GM19043 (cell line): Measurements from ENCODE around the gene HRK.

Experiments used
- ATAC-seq: cut with Tn5 transposase; IDR thresholded peaks from one replicate; pipeline ENCODE4 v1.9.1; 2021; ENCODE audit warnings: low read depth; ENCODE audit not compliant: unreplicated experiment

The HRK gene

GRCh38 chr12:116881325-116881876, at the start of gene HRK:
HRK (minus strand) TSS chr12:116881441; CDS start chr12:116881307, 134 bp downstream.
- ATAC-seq = no peak

- ATAC-seq = no peak
Observed at GRCh38 chr12:116929885-116930284, 48.6 kb upstream of the HRK start.

DNA sequence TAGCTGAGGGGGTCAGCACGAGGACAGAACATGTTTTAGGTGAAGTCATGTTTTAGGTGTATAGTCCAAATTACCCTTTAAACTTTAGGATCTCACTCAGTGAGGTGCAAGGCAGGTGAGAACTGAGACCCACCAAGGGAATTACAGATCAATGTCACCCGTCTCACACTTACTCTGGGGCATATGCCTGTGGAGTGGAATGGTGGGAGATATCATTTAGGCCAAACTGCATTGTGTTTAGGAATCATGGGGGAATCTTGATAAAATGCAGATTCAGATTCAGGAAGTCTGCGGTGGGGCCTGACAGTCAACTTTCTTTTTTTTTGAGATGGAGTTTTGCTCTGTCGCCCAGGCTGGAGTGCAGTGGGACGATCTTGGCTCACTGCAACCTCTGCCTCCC, 47.3 kb upstream of the HRK start:
- ATAC-seq = no peak

GRCh38 chr12:116927244-116927940, 46.2 kb upstream of the HRK start:
- no peak for ATAC-seq

GRCh38 chr12:116926283-116927243, 45.3 kb upstream of the HRK start:
- no peak for ATAC-seq

DNA sequence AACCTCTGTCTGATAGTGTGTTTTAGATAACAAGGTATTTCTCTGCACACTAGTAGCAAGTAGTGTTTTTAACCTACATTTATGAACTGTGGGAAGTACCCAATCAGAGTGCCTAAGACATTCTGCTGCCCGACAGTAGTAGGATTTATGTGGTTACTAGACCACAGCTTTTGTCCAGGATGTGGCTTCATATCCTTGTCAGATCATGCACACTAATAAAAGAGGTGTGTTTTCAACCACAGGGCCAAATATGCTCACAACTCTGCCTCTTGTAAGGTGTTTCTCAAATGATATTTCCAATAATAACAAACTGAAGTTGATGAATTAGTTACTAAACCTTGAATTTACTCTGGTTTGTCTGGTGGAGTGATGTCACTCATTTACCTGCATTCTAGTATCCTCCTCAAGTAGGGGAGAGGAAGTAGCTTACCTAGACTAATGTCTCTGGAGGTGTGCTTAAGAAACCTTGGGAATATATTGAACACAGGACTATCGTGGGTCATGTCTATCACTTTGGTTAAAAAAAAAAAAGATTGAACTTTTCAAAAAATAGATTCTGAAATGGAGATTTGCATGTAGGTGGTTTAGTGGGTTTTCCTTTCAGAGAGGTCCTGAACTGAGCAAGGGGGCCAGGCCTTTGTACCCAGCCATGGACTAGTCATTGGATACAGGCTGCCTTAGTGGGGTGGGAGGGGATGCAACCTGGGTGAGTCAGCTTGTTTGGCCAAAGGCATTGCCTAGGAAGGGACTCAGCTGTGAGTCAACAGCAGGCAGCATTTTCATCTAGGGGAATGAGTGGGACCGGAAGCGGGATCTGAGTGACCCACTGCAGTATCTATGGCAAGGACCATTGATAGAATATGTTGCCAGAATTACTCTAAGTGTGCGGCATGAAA, 43.6 kb upstream of the HRK start:
- ATAC-seq = peak; percentile 79

GRCh38 chr12:116922194-116922897, 41.1 kb upstream of the HRK start:
- ATAC-seq = peak; percentile 46

GRCh38 chr12:116920939-116921338, 39.7 kb upstream of the HRK start:
- ATAC-seq = no peak

DNA sequence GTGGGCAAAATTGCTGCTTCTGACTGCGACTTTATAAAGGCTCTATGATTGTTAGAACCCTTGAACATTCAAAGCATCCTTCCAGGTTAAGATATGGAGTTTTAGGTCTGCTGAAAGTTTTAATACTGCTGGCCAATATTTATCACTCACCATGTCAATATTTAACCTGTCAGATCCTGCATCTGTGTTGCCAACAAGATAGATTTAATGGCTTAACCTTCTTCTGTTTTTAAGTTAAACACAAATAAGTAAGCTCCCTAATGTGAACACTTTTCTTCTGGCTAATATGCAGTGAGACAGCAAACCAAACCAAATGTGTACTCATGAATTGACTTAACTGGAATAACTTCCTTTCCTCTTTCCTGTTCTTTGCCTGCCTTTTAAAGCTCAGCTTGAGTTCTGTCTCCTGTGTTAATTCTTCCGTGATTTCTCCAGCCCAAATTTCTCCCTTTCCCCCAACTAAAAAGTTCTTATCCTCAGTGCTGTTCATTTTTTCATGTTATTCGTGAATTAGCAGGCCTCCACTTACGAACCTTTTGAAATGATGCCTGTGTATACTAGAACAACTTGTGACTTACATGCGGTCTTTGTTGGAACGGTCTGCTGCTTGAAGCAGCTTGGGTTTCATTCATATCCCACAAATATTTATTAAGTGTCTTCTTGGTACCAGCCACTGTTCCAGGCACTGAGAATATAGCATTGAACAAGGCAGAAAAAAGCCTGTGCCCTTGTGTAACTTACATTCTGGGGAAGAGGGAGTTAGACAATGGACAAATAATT, 38.7 kb upstream of the HRK start:
- no peak for ATAC-seq

- no peak for ATAC-seq
Observed at GRCh38 chr12:116919247-116919661, 38.0 kb upstream of the HRK start.

- ATAC-seq = no peak
Observed at GRCh38 chr12:116918464-116918863, 37.2 kb upstream of the HRK start.

DNA sequence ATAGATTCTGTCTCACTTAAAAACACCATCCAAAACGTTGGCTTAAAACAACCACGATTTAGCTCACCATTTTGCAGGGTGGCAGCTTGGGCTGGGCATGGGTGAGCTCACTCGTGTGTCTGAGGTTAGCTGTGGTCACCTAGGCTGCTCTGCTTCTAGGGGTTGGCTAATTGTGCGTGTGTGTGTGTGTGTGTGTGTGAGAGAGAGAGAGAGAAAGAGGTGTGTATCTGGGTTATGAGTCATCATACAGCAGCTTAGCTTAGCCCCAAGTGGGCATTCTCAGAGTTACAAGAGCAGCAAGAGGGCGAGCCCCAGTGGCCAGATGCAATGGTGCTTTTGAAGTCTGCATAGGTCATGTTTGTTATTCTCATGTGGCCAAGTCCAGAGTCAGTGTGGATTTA, 35.5 kb upstream of the HRK start:
- peak; percentile 88 for ATAC-seq

- ATAC-seq = no peak
Observed at GRCh38 chr12:116916122-116916521, 34.9 kb upstream of the HRK start.

- no peak for ATAC-seq
Observed at GRCh38 chr12:116915326-116915725, 34.1 kb upstream of the HRK start.

DNA sequence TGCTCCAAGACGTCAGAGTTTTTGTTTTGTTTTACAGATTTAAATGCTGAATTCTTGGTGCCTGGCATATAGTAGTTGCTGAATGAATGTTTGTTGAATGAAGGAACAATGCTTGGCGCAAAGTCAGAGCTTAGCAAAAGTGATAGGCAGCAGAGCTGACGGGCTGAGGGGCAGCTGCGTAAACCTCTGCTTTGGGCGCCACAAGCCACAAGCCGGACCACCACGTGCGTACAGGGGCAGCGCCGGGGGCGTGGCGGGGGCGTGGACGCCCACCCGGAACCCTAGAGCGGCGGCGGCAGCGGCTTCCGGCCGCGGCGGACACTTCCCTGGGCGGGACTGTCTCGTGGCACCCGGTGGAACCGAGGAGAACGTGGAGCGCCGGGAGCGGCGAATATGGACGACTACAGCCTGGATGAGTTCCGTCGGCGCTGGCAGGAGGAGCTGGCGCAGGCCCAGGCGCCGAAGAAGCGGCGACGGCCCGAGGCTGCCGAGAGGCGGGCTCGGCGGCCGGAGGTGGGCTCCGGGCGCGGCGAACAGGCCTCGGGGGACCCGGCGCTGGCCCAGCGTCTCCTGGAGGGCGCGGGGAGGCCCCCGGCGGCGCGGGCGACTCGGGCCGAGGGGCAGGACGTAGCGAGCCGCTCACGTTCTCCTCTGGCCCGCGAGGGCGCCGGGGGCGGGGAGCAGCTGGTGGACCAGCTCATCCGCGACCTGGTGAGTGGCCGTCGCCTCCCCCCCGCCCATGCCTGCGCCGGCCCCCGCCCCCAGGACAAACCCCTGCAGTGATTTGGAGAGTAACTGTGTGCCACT, 29.6 kb upstream of the HRK start, which contains the start of gene FBXW8:
Gene FBXW8 (plus strand): TSS at position 306 of the 807 bp plus-strand sequence. CDS start 88 bp downstream, at position 394.
- ATAC-seq = peak; percentile 91

DNA sequence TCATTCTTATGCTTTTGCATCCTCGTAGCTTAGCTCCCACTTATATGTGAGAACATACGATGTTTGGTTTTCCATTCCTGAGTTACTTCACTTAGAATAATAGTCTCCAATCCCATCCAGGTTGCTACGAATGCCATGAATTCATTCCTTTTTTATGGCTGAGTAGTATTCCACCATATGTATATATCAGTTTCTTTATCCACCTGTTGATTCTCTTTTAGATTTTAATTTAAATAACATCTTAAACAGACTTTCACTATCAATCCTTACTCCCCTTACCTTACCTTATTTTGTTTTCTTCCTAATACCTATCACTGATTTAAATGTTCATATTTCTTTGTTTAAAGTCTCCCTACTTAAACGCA, 29.0 kb upstream of the HRK start:
- no peak for ATAC-seq

DNA sequence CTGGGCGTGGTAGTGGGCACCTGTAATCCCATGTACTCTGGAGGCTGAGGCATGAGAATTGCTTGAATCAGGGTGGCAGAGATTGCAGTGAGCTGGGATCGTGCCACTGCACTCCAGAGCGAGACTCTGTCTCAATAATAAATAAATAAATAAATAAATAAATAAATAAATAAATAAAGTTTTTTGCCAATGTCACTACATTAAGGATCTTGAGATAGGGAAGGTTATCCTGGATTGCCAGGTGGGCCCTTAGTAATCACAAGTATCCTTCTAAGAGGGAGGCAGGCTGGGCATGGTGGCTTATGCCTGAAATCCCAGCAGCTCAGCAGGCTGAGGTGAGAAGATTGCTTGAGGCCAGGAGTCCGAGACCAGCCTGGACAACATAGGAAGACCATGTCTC, 25.0 kb upstream of the HRK start:
- ATAC-seq = no peak

GRCh38 chr12:116903818-116904217, 22.6 kb upstream of the HRK start:
- no peak for ATAC-seq
